Neural cell (in vitro differentiated cells): Measurements from ENCODE around the gene AQP12A.
"Not testable (repeated sequence)": the region's sequence is repeated elsewhere in the genome, so short reads cannot be mapped to it uniquely, and the experiment has no call there.

Source experiments
- CTCF ChIP-seq: fragments of 450-650 bp; IDR thresholded peaks from 2 replicates; pipeline ENCODE4 v1.5.1; 2014; ENCODE audit warnings: antibody characterized with exemption, mild to moderate bottlenecking, moderate library complexity; ENCODE audit not compliant: poor library complexity, severe bottlenecking
- EP300 ChIP-seq: fragments of 450-650 bp; conservative IDR thresholded peaks from 2 replicates; pipeline ENCODE4 v1.6.1; 2014; ENCODE audit warnings: antibody characterized with exemption, mild to moderate bottlenecking, moderate library complexity; ENCODE audit not compliant: poor library complexity, severe bottlenecking
- EZH2 ChIP-seq: fragments of 200-600, 300-800 bp; shearing (Covaris generic), sonication (generic); IDR thresholded peaks from 2 replicates; pipeline ENCODE4 v1.6.1; 2014; ENCODE audit warnings: antibody characterized with exemption, low read length, borderline replicate concordance, mild to moderate bottlenecking; ENCODE audit not compliant: insufficient read depth, poor library complexity, severe bottlenecking
- MXI1 ChIP-seq: fragments of 450-650 bp; conservative IDR thresholded peaks from 2 replicates; pipeline ENCODE4 v1.6.1; 2014; ENCODE audit warnings: antibody characterized with exemption, mild to moderate bottlenecking; ENCODE audit not compliant: poor library complexity, severe bottlenecking
- POLR2AphosphoS5 ChIP-seq: IDR thresholded peaks from 2 replicates; pipeline ENCODE4 v1.6.1; 2012
- RAD21 ChIP-seq: fragments of 450-650 bp; conservative IDR thresholded peaks from 2 replicates; pipeline ENCODE4 v1.6.1; 2014; ENCODE audit warnings: antibody characterized with exemption, mild to moderate bottlenecking, moderate library complexity
- REST ChIP-seq: IDR thresholded peaks from 2 replicates; pipeline ENCODE4 v1.6.1; 2012; ENCODE audit warnings: borderline replicate concordance

- TF ChIP-seq POLR2AphosphoS5, CTCF, EZH2, REST, RAD21, EP300, MXI1: not testable (repeated sequence)
Observed at GRCh38 chr2:240680185-240680584, 11.5 kb upstream of the AQP12A start.
